ENCODE measurements around the gene HABP4. TPM values are rescaled to one million over a fixed set of nuclear protein-coding genes. Genes with fewer than 3 reads are reported as not detected.

Gene HABP4
- polyA plus RNA-seq, 2 of the 4 experiments (the other 2 are of a cell fraction): 12.4 to 12.8 TPM

DNA sequence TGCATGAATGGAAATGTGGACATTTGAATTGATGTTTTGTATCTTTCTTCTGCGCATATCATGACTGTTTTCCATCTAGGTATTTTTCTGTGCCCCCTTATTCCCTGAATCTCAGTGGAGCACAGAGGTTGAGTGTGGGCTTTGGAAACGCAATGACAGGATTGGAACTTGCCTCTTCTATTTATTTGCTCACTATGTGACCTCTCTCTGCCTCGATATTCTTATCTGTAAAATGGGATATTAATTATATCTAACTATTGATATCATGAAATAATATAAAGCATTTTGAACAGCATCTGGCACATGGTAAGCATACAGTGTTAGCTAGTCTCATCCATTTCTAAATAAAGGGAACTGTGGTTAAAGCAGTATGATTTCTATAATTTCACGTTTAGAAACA lies 26.0 kb downstream of the HABP4 start:
- ChIA-PET POLR2A (no interaction called here), CTCF (interaction anchor here (1.1 kb wide), 1 partner anchor 22 kb away, joined by 3 read pairs; no protein-coding TSS in a partner anchor)
- no peak overlapping the region for H3K27ac ChIP-seq
- 92% methylated on average over 4 of the region's 4 CpGs for WGBS (ENCODE audit: missing lambda C conversion rate)
- DNase-seq (ENCODE audit: low read depth in 1 of 2, low spot score in 1 of 2) (no peak), FAIRE-seq (no peak), ATAC-seq (no peak)
- no peak overlapping the region for H3K4me2 ChIP-seq
- H3K4me3 ChIP-seq: no peak overlapping the region
- H3K4me1 ChIP-seq: 0 out of 3 replicates have a peak, but pooled peaks cover 7% of the 10 kb centered on the region
- no peak for TF ChIP-seq ZNF302 (CRISPR knock-in tag; IDR thresholded peaks at IDR 0.05)
- TF ChIP-seq HOXB13 (CRISPR knock-in tag; IDR thresholded peaks at IDR 0.05; ENCODE audit: low read depth): no peak
- no peak for TF ChIP-seq ZFP36 (IDR thresholded peaks at IDR 0.05; ENCODE audit: borderline replicate concordance, partially characterized antibody)
- no peak for TF ChIP-seq SREBF2 (IDR thresholded peaks at IDR 0.05)
- no peak for TF ChIP-seq BHLHE40 (IDR thresholded peaks at IDR 0.05; ENCODE audit: low read depth, low read length)
- no peak for TF ChIP-seq CHD2 (IDR thresholded peaks at IDR 0.05; ENCODE audit: low read length, partially characterized antibody)
- no peak for TF ChIP-seq EP300 (IDR thresholded peaks at IDR 0.05)
- no peak for TF ChIP-seq FOSL2 (IDR thresholded peaks at IDR 0.05)
- TF ChIP-seq FOSL2 (CRISPR knock-in tag; IDR thresholded peaks at IDR 0.05): no peak
- no peak for TF ChIP-seq CHD4 (IDR thresholded peaks at IDR 0.05; ENCODE audit: borderline replicate concordance)
- no peak for TF ChIP-seq EHF (CRISPR knock-in tag; IDR thresholded peaks at IDR 0.05)
- TF ChIP-seq HOXA7 (CRISPR knock-in tag; IDR thresholded peaks at IDR 0.05): no peak
- TF ChIP-seq MAFK (IDR thresholded peaks at IDR 0.05; ENCODE audit: partially characterized antibody): no peak
- no peak for TF ChIP-seq ZC3H11A (IDR thresholded peaks at IDR 0.05)
- no peak for TF ChIP-seq SMC3 (IDR thresholded peaks at IDR 0.05)
- no peak for TF ChIP-seq FOXS1 (CRISPR knock-in tag; IDR thresholded peaks at IDR 0.05)
- no peak for TF ChIP-seq RFX5 (IDR thresholded peaks at IDR 0.05)
- TF ChIP-seq MYC (IDR thresholded peaks at IDR 0.05; ENCODE audit: borderline replicate concordance, low read length): no peak
- no peak for TF ChIP-seq RCOR1 (IDR thresholded peaks at IDR 0.05; ENCODE audit: low read depth, low read length)
- TF ChIP-seq, protein P1, sequence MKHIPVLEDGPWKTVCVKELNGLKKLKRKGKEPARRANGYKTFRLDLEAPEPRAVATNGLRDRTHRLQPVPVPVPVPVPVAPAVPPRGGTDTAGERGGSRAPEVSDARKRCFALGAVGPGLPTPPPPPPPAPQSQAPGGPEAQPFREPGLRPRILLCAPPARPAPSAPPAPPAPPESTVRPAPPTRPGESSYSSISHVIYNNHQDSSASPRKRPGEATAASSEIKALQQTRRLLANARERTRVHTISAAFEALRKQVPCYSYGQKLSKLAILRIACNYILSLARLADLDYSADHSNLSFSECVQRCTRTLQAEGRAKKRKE (CRISPR knock-in tag; IDR thresholded peaks at IDR 0.05; ENCODE audit: low read depth): no peak
- H3K9me3 ChIP-seq: no peaks in the 10 kb centered on the region

GRCh38 chr9:96476591-96476990 lies 26.6 kb downstream of the HABP4 start:
- Histone ChIP-seq H3K27ac (no peak overlapping the region), H3K4me2 (no peak overlapping the region), H3K9me3 (no peaks in the 10 kb centered on the region), H3K4me3 (no peak overlapping the region), H3K4me1 (0 out of 3 replicates have a peak, but pooled peaks cover 7% of the 10 kb centered on the region)
- TF ChIP-seq HOXB13 (CRISPR knock-in tag; IDR thresholded peaks at IDR 0.05; ENCODE audit: low read depth) (no peak), KDM1A (IDR thresholded peaks at IDR 0.05; ENCODE audit: low read depth) (no peak), EP300 (IDR thresholded peaks at IDR 0.05) (no peak), HDAC2 (IDR thresholded peaks at IDR 0.05) (no peak), RNF2 (IDR thresholded peaks at IDR 0.05; ENCODE audit: borderline replicate concordance, low read depth) (no peak), TP53 (CRISPR knock-in tag; IDR thresholded peaks at IDR 0.05) (no peak), TFCP2L1 (CRISPR knock-in tag; IDR thresholded peaks at IDR 0.05) (no peak), JUN (IDR thresholded peaks at IDR 0.05) (no peak), CHD2 (IDR thresholded peaks at IDR 0.05; ENCODE audit: low read length, partially characterized antibody) (no peak), MAZ (IDR thresholded peaks at IDR 0.05; ENCODE audit: borderline replicate concordance, low read depth, low read length) (no peak), ESRRA (IDR thresholded peaks at IDR 0.05; ENCODE audit: borderline replicate concordance, low read length) (no peak), BHLHE40 (IDR thresholded peaks at IDR 0.05; ENCODE audit: low read depth, low read length) (no peak), SREBF2 (IDR thresholded peaks at IDR 0.05) (no peak)
- TF ChIP-seq, protein P1 (CRISPR knock-in tag; IDR thresholded peaks at IDR 0.05; ENCODE audit: low read depth): no peak
- ChIA-PET POLR2A (interaction anchor here (1.6 kb wide), 1 partner anchor 27 kb away, joined by 3 read pairs; no protein-coding TSS in a partner anchor), CTCF (no interaction called here)
- ATAC-seq (no peak), FAIRE-seq (no peak), DNase-seq (ENCODE audit: low read depth in 1 of 2, low spot score in 1 of 2) (no peak)
- WGBS (ENCODE audit: missing lambda C conversion rate): 71% methylated on average over 5 of the region's 5 CpGs

All from A549 (cell line).